GM23248 (cell line): ENCODE results near the gene B4GALT6. TPM values are rescaled to one million over a fixed set of nuclear protein-coding genes. Genes with fewer than 3 reads are reported as not detected.
A peak's percentile ranks its signal among the peaks of the same experiment; 100 is the strongest.

Source experiments
- DNase-seq: peaks from one replicate; pipeline ENCODE4 v3.0.0-alpha.2; 2015
- H2AFZ ChIP-seq: fragments of 200-600 bp; sonication (generic); 2 replicates; pipeline ENCODE4 v1.6.1; 2016; ENCODE audit warnings: antibody characterized with exemption
- H3F3A ChIP-seq: fragments of 200-600 bp; sonication (generic); 2 replicates; pipeline ENCODE4 v1.6.1; 2016; ENCODE audit warnings: mild to moderate bottlenecking, antibody characterized with exemption, mixed run types; ENCODE audit not compliant: insufficient read depth
- H3K27ac ChIP-seq: fragments of 200-600 bp; sonication (generic); 2 replicates; pipeline ENCODE4 v1.5.1; 2016; ENCODE audit warnings: mild to moderate bottlenecking
- H3K27me3 ChIP-seq: fragments of 200-600 bp; sonication (generic); replicated peaks from 2 replicates; pipeline ENCODE4 v1.6.1; 2016; ENCODE audit warnings: mild to moderate bottlenecking; ENCODE audit not compliant: insufficient read depth
- H3K36me3 ChIP-seq: fragments of 200-600 bp; sonication (generic); 2 replicates; pipeline ENCODE4 v1.6.1; 2016; ENCODE audit warnings: low read depth, mild to moderate bottlenecking
- H3K4me1 ChIP-seq: fragments of 200-600 bp; sonication (generic); 2 replicates; pipeline ENCODE4 v1.6.1; 2016; ENCODE audit warnings: mild to moderate bottlenecking; ENCODE audit not compliant: insufficient read depth
- H3K4me2 ChIP-seq: fragments of 200-600 bp; sonication (generic); one replicate; pipeline ENCODE4 v1.6.1; 2016; ENCODE audit warnings: mild to moderate bottlenecking; ENCODE audit not compliant: unreplicated experiment
- H3K4me3 ChIP-seq: fragments of 200-600 bp; sonication (generic); 2 replicates; pipeline ENCODE4 v1.5.1; 2016; ENCODE audit warnings: mild to moderate bottlenecking
- H3K79me2 ChIP-seq: fragments of 200-600 bp; sonication (generic); 2 replicates; pipeline ENCODE4 v1.6.1; 2016; ENCODE audit warnings: mild to moderate bottlenecking; ENCODE audit not compliant: insufficient read depth
- H3K9ac ChIP-seq: fragments of 200-600 bp; sonication (generic); 2 replicates; pipeline ENCODE4 v1.6.1; 2016; ENCODE audit warnings: mild to moderate bottlenecking
- H3K9me2 ChIP-seq: fragments of 200-600 bp; sonication (generic); 2 replicates; pipeline ENCODE4 v1.6.1; 2016; ENCODE audit warnings: mixed run types, mild to moderate bottlenecking, moderate library complexity; ENCODE audit not compliant: insufficient read depth
- H3K9me3 ChIP-seq: fragments of 200-600 bp; sonication (generic); one replicate; pipeline ENCODE4 v1.6.1; 2017; ENCODE audit warnings: low read depth
- H4K20me1 ChIP-seq: fragments of 200-600 bp; sonication (generic); 2 replicates; pipeline ENCODE4 v1.6.0; 2016; ENCODE audit not compliant: insufficient read depth
- EZH2 ChIP-seq: fragments of 200-600 bp; sonication (generic); IDR thresholded peaks from 2 replicates; pipeline ENCODE4 v1.6.1; 2018; ENCODE audit warnings: antibody characterized with exemption, mild to moderate bottlenecking; ENCODE audit not compliant: insufficient read depth, poor library complexity, severe bottlenecking
- EZH2phosphoT487 ChIP-seq: fragments of 200-600 bp; sonication (generic); IDR thresholded peaks from 2 replicates; pipeline ENCODE4 v1.6.1; 2018; ENCODE audit warnings: antibody characterized with exemption, moderate library complexity, mild to moderate bottlenecking, low read depth; ENCODE audit not compliant: insufficient read depth
- WGBS, 2 experiments: methylation state at CpG; one replicate each; pipeline ENCODE4 v1.1.6; 2015 to 2017; ENCODE audit warnings: low lambda C conversion rate in 2 of 2, low coverage in 1 of 2; ENCODE audit errors: missing lambda C conversion rate in 2 of 2; 5-methylcytosine and 5-hydroxymethylcytosine counted together
- in situ Hi-C: fragments of 300-500 bp; cut with MboI; formaldehyde crosslinking; loops from 2 replicates; pipeline ENCODE4 v1.15.0; 2020
- polyA plus RNA-seq: library from polyadenylated mRNA; unstranded; fragments of >200 nt; fragmentation: Nextera tagmentation; extraction: Ambion mirVana; gene quantifications from 2 replicates; pipeline ENCODE4 v1.2.1, GENCODE V29; 2016
- total RNA-seq: library from RNA; depleted of rRNA; stranded (reverse); fragments of >200 nt; shearing (Covaris generic); gene quantifications from 2 replicates; pipeline ENCODE4 v1.2.3, GENCODE V29; 2014

B4GALT6 gene
- total and polyA plus RNA-seq, 2 experiments from 2014 or later: 1.2 to 2.4 TPM

GRCh38 chr18:31679133-31679742 lies 5.1 kb downstream of the B4GALT6 start:
- peaks cover 14% of the 10 kb centered on the region for H3K4me1 ChIP-seq
- H3K27ac ChIP-seq: peak overlapping the region; percentile 62
- in situ Hi-C loops: no loop called here
- H3K4me3 ChIP-seq: peak overlapping the region; percentile 31; the same call in 1 of the 2 replicates
- H3K27me3 ChIP-seq: no peaks in the 10 kb centered on the region
- H2AFZ ChIP-seq: peak overlapping the region; percentile 62; the same call in 1 of the 2 replicates
- no peak overlapping the region; the same call in 1 of the 2 replicates for H3K9ac ChIP-seq
- TF ChIP-seq EZH2 (no peak), EZH2phosphoT487 (no peak)
- H3K4me2 ChIP-seq: peak overlapping the region; percentile 43
- no peaks in the 10 kb centered on the region for H3K36me3 ChIP-seq
- H3F3A ChIP-seq: peaks cover 21% of the 10 kb centered on the region
- H4K20me1 ChIP-seq: no peaks in the 10 kb centered on the region
- H3K79me2 ChIP-seq: no peaks in the 10 kb centered on the region
- DNase-seq: peak; percentile 88
- 44 to 46% methylated on average over 3 of the region's 3 CpGs for WGBS, 2 experiments
- no peaks in the 10 kb centered on the region for H3K9me3 ChIP-seq
- H3K9me2 ChIP-seq: no peaks in the 10 kb centered on the region

GRCh38 chr18:31678425-31678824 lies 6.0 kb downstream of the B4GALT6 start:
- Histone ChIP-seq H3K27ac (peak overlapping the region; percentile 62; the same call in 1 of the 2 replicates), H3K4me1 (peaks cover 14% of the 10 kb centered on the region), H3K79me2 (no peaks in the 10 kb centered on the region), H3K4me2 (no peak overlapping the region), H3F3A (peaks cover 21% of the 10 kb centered on the region), H3K9ac (no peak overlapping the region), H2AFZ (no peak overlapping the region), H3K27me3 (no peaks in the 10 kb centered on the region), H3K9me2 (no peaks in the 10 kb centered on the region), H3K9me3 (no peaks in the 10 kb centered on the region), H3K36me3 (no peaks in the 10 kb centered on the region), H3K4me3 (no peak overlapping the region), H4K20me1 (no peaks in the 10 kb centered on the region)
- TF ChIP-seq EZH2phosphoT487 (no peak), EZH2 (no peak)
- 87 to 91% methylated on average over 4 of the region's 4 CpGs for WGBS, 2 experiments
- in situ Hi-C loops: no loop called here
- no peak for DNase-seq

GRCh38 chr18:31677592-31677991 lies 6.8 kb downstream of the B4GALT6 start:
- Histone ChIP-seq H3K9me2 (no peaks in the 10 kb centered on the region), H3K27me3 (no peaks in the 10 kb centered on the region), H3K79me2 (no peaks in the 10 kb centered on the region), H3F3A (peaks cover 21% of the 10 kb centered on the region), H3K9ac (no peak overlapping the region), H2AFZ (no peak overlapping the region), H3K36me3 (no peaks in the 10 kb centered on the region), H3K4me2 (no peak overlapping the region), H3K27ac (no peak overlapping the region), H4K20me1 (no peaks in the 10 kb centered on the region), H3K4me1 (peaks cover 14% of the 10 kb centered on the region), H3K9me3 (no peaks in the 10 kb centered on the region), H3K4me3 (no peak overlapping the region)
- TF ChIP-seq EZH2phosphoT487 (no peak), EZH2 (no peak)
- no peak for DNase-seq
- WGBS, 2 experiments: 89 to 91% methylated on average over 6 of the region's 6 CpGs
- in situ Hi-C loops: no loop called here

GRCh38 chr18:31675404-31675803 lies 9.0 kb downstream of the B4GALT6 start:
- H3K27me3 ChIP-seq: no peaks in the 10 kb centered on the region
- no peaks in the 10 kb centered on the region for H3K36me3 ChIP-seq
- no peak overlapping the region for H3K4me3 ChIP-seq
- no peak for TF ChIP-seq EZH2
- TF ChIP-seq EZH2phosphoT487: no peak
- peaks cover 14% of the 10 kb centered on the region for H3K4me1 ChIP-seq
- no peak for DNase-seq
- no peaks in the 10 kb centered on the region for H4K20me1 ChIP-seq
- in situ Hi-C loops: no loop called here
- no peak overlapping the region for H3K27ac ChIP-seq
- no peak overlapping the region for H2AFZ ChIP-seq
- no peak overlapping the region for H3K9ac ChIP-seq
- H3K79me2 ChIP-seq: no peaks in the 10 kb centered on the region
- H3F3A ChIP-seq: peaks cover 21% of the 10 kb centered on the region
- no peak overlapping the region for H3K4me2 ChIP-seq
- no peaks in the 10 kb centered on the region for H3K9me3 ChIP-seq
- no peaks in the 10 kb centered on the region for H3K9me2 ChIP-seq
